HL-60 (cell line): Measurements from ENCODE around the gene CAMTA1.

Source experiments
- DNase-seq, 2 experiments: peaks; one replicate each; pipeline ENCODE4 v3.0.0-alpha.2; 2010 to 2020; ENCODE audit warnings: low read depth in 1 of 2, low spot score in 1 of 2
- H3K27ac ChIP-seq: fragments of 250-450 bp; sonication (Bioruptor Pico); replicated peaks from 2 replicates; pipeline ENCODE4 v1.5.1; 2020; ENCODE audit warnings: mild to moderate bottlenecking, moderate library complexity
- H3K27me3 ChIP-seq: fragments of 250-450 bp; sonication (Bioruptor Pico); 2 replicates; pipeline ENCODE4 v1.5.1; 2021; ENCODE audit warnings: mild to moderate bottlenecking, moderate library complexity; ENCODE audit not compliant: insufficient read depth, poor library complexity, severe bottlenecking
- H3K4me3 ChIP-seq: replicated peaks from 2 replicates; pipeline ENCODE4 v1.5.1; 2011; ENCODE audit warnings: mild to moderate bottlenecking, control low read depth, low read length; ENCODE audit not compliant: insufficient read depth
- GABPA ChIP-seq: IDR thresholded peaks from 2 replicates; pipeline ENCODE4 v1.6.1; 2012; ENCODE audit warnings: low read depth
- POLR2AphosphoS5 ChIP-seq: IDR thresholded peaks from 2 replicates; pipeline ENCODE4 v1.6.1; 2012; ENCODE audit warnings: low read depth
- SPI1 ChIP-seq: IDR thresholded peaks from 2 replicates; pipeline ENCODE4 v1.6.1; 2012; ENCODE audit warnings: low read depth, mild to moderate bottlenecking, borderline replicate concordance
- TF ChIP-seq, protein P1 (sequence below): IDR thresholded peaks from one replicate; pipeline ENCODE4 v1.5.1; 2011; ENCODE audit warnings: low read length, control low read depth, inconsistent platforms; ENCODE audit not compliant: insufficient read depth
- TF ChIP-seq, protein P2 (sequence below): IDR thresholded peaks from 2 replicates; pipeline ENCODE4 v1.6.1; 2012; ENCODE audit warnings: low read depth; ENCODE audit not compliant: insufficient replicate concordance

The CAMTA1 gene

DNA sequence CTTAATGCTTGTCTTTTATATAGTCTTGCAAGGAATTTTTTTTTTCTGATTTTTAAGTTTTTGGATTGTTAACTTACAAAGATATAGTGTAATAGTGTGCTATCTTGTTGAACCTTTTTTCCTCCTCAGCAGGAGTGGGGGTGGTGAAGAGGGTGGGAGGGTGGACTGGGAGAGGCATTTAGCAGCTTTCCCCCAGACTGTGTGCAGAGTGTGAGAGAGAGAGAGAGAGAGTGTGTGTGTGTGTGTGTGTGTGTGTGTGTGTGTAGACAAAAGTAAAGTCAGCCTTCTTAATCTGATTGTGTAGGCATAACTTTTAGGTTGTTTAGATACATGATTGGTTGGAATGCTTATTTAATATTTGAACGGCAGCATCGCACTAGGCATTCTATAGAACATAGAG lies 4.9 kb downstream of the CAMTA1 start:
- DNase-seq, result no peak
- H3K4me3 ChIP-seq, result no peak overlapping the region
- H3K27ac ChIP-seq, result no peak overlapping the region
- H3K27me3 ChIP-seq, result no peaks in the 10 kb centered on the region
- TF ChIP-seq SPI1 (no peak), POLR2AphosphoS5 (no peak), GABPA (no peak)
- TF ChIP-seq, protein P1, sequence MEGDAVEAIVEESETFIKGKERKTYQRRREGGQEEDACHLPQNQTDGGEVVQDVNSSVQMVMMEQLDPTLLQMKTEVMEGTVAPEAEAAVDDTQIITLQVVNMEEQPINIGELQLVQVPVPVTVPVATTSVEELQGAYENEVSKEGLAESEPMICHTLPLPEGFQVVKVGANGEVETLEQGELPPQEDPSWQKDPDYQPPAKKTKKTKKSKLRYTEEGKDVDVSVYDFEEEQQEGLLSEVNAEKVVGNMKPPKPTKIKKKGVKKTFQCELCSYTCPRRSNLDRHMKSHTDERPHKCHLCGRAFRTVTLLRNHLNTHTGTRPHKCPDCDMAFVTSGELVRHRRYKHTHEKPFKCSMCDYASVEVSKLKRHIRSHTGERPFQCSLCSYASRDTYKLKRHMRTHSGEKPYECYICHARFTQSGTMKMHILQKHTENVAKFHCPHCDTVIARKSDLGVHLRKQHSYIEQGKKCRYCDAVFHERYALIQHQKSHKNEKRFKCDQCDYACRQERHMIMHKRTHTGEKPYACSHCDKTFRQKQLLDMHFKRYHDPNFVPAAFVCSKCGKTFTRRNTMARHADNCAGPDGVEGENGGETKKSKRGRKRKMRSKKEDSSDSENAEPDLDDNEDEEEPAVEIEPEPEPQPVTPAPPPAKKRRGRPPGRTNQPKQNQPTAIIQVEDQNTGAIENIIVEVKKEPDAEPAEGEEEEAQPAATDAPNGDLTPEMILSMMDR, result no peak
- TF ChIP-seq, protein P2, sequence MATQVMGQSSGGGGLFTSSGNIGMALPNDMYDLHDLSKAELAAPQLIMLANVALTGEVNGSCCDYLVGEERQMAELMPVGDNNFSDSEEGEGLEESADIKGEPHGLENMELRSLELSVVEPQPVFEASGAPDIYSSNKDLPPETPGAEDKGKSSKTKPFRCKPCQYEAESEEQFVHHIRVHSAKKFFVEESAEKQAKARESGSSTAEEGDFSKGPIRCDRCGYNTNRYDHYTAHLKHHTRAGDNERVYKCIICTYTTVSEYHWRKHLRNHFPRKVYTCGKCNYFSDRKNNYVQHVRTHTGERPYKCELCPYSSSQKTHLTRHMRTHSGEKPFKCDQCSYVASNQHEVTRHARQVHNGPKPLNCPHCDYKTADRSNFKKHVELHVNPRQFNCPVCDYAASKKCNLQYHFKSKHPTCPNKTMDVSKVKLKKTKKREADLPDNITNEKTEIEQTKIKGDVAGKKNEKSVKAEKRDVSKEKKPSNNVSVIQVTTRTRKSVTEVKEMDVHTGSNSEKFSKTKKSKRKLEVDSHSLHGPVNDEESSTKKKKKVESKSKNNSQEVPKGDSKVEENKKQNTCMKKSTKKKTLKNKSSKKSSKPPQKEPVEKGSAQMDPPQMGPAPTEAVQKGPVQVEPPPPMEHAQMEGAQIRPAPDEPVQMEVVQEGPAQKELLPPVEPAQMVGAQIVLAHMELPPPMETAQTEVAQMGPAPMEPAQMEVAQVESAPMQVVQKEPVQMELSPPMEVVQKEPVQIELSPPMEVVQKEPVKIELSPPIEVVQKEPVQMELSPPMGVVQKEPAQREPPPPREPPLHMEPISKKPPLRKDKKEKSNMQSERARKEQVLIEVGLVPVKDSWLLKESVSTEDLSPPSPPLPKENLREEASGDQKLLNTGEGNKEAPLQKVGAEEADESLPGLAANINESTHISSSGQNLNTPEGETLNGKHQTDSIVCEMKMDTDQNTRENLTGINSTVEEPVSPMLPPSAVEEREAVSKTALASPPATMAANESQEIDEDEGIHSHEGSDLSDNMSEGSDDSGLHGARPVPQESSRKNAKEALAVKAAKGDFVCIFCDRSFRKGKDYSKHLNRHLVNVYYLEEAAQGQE, result no peak

DNA sequence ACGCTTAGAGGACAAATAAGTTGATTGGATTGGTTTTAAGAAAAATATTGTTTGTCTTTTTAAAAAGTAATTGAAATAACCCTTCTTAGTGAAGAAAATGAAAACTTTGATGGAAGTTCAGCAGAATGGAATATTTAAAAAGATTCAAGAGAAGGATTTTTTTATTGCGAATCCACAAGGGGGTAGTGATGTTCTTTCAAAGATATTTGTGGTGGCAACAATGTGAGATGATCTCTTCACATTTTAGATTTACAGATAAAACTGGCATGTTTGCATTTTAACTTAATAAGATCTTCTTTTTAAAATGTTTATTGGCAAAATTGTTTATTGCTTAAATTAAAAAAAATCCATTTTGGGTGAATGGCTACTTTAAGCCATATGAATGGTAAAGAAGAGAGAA lies 8.9 kb downstream of the CAMTA1 start:
- Histone ChIP-seq H3K27ac (no peak overlapping the region), H3K4me3 (no peak overlapping the region), H3K27me3 (no peaks in the 10 kb centered on the region)
- no peak for DNase-seq
- no peak for TF ChIP-seq POLR2AphosphoS5
- no peak for TF ChIP-seq SPI1
- no peak for TF ChIP-seq GABPA
- TF ChIP-seq, protein P1, result no peak
- TF ChIP-seq, protein P2, result no peak

DNA sequence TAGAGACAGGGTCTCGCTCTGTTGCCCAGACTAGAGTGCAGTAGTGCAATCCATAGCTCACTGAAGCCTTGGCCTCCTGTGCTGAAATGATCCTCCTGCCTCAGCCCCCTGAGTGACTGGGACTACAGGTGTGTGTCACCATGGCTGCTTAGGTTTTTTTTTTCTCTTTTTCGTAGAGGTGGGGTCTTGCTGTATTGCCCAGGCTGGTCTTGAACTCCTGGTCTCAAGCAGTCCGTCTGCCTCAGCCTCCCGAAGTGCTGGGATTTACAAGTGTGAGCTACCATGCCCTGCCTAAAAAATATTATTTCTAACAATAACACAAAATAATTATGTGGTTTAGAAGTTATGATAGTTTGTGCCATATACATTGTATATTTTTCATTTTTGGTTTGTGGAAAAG lies 9.9 kb downstream of the CAMTA1 start:
- Histone ChIP-seq H3K27me3 (no peaks in the 10 kb centered on the region), H3K27ac (no peak overlapping the region), H3K4me3 (no peak overlapping the region)
- DNase-seq, result no peak
- TF ChIP-seq POLR2AphosphoS5 (no peak), GABPA (no peak), SPI1 (no peak)
- TF ChIP-seq, protein P2, result no peak
- TF ChIP-seq, protein P1, result no peak
